NOMO-1 treated with dmso at 0.1 percent for 144 hours (cell line): Measurements from ENCODE around the gene FBXL4.
"Not testable (repeated sequence)": the region's sequence is repeated elsewhere in the genome, so short reads cannot be mapped to it uniquely, and the experiment has no call there.

Source experiments
- DNase-seq: peaks from one replicate; lab custom pipeline; 2025; ENCODE audit not compliant: unreplicated experiment; lab: John Stamatoyannopoulos, UW

The FBXL4 gene

GRCh38 chr6:98946266-98946878, 1.4 kb downstream of the FBXL4 start:
- DNase-seq, result no peak

- DNase-seq, result no peak
Measured at GRCh38 chr6:98945311-98946115, 2.2 kb downstream of the FBXL4 start.

DNA sequence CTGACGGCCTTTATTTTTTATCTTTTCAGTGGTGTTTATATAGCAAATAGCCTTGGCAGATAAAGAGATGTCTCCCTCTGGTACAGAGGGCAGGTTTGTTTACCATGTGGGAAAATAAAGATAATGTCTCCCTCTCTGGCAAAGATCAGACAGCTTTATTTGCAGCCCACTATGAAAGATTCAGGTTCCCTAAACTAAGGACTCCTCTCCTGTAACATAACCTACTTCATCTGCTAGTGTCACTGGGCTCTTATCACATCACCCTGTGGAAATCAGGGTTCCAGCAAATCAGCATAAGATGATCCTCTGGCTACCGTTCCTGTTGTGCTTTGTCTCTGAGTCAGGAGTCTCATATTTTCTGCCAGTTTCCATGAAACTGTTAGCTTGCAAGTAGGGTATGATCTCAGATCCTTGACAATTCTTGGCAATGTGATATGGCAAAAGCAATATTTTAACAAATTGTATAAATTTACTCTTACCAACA, 3.1 kb downstream of the FBXL4 start:
- DNase-seq, result no peak

GRCh38 chr6:98944168-98944567, 3.6 kb downstream of the FBXL4 start:
- DNase-seq, result no peak

- DNase-seq, result no peak
Measured at GRCh38 chr6:98942263-98942803, 5.4 kb downstream of the FBXL4 start.

DNA sequence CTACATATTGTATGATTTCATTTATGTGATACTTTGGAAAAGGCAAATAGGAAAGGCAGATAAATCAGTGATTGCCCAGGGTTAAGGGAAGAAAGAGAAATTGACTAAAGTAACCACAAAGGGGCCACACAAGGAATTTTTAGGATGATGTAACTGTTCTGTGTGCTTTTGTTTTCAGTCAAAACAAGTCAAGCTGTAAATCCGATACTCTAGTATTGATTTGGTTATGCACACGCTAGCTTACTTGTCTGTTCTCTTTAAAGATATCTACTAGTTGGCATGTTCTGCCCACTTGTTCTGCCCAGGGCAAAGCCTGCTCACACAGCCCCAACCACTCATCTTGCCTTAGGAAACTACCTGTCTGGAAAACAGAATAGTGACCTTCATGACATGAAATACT, 6.4 kb downstream of the FBXL4 start:
- DNase-seq, result no peak

DNA sequence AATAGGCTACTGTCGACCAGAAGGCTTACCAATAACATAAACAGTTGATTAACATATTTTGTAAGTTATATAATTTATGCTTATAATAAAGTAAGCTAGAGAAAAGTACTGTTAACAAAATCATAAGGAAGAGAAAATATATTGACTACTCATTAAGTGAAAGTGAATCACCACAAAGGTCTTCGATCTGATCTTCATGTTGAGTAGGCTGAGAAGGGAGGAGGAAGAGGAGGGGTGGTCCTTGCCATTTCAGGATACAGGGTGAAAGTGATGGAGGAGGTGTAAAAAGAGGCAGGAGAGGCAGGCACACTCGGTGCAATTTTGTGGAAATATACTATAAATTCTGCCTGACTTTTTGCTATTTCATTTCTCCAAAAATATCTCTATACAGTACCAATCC, 10.4 kb downstream of the FBXL4 start:
- DNase-seq, result no peak

DNA sequence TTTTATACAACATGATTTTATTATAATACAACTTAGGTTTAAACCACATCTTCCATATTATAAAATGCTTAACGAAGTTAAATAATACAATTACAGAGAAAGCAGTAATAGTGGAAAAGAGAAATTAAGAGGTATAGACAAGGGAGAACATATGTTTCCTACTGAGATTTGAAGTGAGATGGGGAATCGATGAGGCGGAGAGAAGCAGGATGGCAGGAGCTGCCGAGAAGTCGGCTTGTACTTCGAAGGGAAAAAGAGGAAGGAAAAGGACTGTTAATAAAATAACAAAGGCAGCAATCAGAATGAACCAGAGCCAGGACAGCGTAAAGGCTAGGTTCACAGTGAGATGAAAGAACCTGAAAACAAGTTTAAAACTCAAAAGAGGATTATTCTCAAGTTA, 15.4 kb downstream of the FBXL4 start:
- DNase-seq, result no peak

DNA sequence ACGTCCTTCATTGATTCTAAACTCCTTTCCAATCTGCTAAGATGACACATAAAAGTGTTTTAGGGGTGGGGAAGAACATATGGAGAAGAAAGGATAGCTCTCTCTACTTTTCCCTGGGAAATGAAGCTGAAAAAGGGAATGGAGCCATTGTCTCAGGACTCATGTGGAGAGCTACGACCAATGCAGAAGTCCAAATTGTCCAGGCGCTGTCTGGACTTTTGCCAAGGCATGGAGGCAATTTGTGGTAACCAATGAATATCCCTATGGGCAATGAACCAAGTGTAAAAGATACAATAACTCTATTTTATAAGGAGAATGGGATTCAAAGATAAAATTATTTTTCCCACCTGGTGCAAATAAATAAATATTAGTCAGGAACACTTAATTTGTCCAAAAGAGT, 16.1 kb downstream of the FBXL4 start:
- no peak for DNase-seq

DNA sequence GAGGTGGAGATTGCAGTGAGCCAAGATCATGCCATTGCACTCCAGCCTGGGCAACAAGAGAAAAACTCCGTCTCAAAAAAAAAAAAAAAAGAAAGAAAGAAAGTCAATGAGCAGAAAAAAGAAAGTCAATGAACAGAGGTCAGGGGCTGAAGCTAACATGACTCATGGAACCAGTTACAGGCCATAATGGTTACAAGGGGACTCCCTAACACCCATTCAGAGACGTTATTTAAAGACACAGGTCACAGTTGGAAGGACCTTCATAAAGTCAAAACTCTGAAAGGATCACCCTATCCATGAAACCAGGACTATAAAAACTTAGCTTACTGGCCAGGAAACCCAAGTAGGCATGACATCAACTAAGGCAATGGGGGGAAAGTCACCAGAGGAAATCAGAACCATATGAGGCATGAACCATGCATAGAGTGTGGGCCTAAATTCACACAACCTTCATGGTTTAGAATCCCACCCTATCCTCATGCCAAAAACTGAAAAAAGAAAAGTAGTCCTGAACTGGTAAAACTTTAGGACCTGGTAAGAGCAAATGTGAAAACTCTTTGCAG, 18.2 kb downstream of the FBXL4 start:
- DNase-seq, result no peak

DNA sequence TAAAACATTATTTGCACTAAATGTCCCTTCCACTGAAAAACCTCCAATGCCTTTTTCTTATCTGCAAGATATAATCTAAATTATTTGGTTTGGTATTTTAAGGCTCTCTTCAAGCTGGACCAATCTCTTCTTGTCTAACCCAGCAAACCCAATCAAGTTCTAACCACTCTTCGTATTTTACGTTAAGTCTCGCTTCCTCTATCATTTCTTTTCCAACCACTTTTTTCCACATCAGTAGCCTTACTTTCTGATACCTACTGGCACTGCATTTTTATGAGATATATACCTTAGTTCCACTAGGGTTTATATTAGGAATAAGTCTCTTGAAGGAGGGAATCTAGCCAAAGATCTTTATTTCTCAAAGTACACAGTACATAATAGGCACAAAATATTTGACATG, 19.1 kb downstream of the FBXL4 start:
- DNase-seq, result no peak

- no peak for DNase-seq
Measured at GRCh38 chr6:98927534-98927933, 20.2 kb downstream of the FBXL4 start.

GRCh38 chr6:98925831-98926230, 21.9 kb downstream of the FBXL4 start:
- no peak for DNase-seq

DNA sequence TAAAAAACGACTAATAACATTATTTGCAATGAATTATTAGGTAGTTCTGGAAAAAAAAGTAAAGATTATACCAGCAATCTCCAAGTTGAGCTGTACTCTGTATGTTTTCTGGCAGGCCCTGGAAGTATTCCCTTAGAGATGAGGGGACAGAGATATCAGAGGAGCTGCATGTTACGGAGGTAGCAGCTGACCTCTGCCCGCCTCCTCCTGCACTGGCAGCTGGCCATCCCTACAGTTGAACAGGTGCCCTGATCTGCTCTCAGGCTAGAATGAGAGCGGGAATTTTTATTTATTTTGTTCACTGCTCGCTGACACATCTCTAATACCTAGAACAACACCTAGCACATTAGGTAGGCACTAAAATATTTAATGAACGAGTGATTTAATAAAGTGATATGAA, 23.1 kb downstream of the FBXL4 start:
- DNase-seq, result no peak

GRCh38 chr6:98920904-98921431, 26.8 kb downstream of the FBXL4 start:
- no peak for DNase-seq

DNA sequence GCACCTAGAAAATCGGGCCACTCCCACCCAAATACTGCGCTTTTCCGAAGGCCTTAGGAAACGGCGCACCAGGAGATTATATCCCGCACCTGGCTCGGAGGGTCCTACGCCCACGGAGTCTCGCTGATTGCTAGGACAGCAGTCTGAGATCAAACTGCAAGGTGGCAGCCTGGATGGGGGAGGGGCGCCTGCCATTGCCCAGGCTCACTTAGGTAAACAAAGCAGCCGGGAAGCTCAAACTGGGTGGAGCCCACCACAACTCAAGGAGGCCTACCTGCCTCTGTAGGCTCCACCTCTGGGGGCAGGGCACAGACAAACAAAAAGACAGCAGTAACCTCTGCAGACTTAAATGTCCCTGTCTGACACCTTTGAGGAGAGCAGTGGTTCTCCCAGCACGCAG, 36.8 kb downstream of the FBXL4 start:
- not testable (repeated sequence) for DNase-seq

GRCh38 chr6:98909236-98909635, 38.5 kb downstream of the FBXL4 start:
- no peak for DNase-seq

DNA sequence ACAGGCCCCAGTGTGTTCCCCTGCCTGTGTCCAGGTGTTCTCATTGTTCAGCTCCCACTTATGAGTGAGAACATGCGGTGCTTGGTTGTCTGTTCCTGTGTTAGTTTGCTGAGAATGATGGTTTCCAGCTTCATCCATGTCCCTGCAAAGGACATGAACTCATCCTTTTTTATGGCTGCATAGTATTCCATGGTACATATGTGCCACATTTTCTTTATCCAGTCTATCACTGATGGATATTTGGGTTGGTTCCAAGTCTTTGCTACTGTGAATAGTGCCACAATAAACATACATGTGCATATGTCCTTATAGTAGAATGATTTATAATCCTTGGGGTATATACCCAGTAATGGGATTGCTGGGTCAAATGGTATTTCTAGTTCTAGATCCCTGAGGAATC, 41.4 kb downstream of the FBXL4 start:
- DNase-seq, result not testable (repeated sequence)

GRCh38 chr6:98905759-98906158, 42.0 kb downstream of the FBXL4 start:
- no peak for DNase-seq

GRCh38 chr6:98904096-98904495, 43.6 kb downstream of the FBXL4 start:
- no peak for DNase-seq

- no peak for DNase-seq
Measured at GRCh38 chr6:98900706-98901105, 47.0 kb downstream of the FBXL4 start.

GRCh38 chr6:98894810-98895209, 52.9 kb downstream of the FBXL4 start:
- no peak for DNase-seq
